Measurements from ENCODE around the gene MASP1.

MASP1 gene

GRCh38 chr3:187292631-187293515 is 1.3 kb upstream of the MASP1 start:
- DNase-seq, result no peak
- Histone ChIP-seq H3K18ac (ENCODE audit: low read length) (no peak overlapping the region), H4K8ac (ENCODE audit: low read depth, low read length) (no peak overlapping the region), H3K27me3 (ENCODE audit: insufficient read depth, low read length, poor library complexity) (no peaks in the 10 kb centered on the region), H3K4me3 (ENCODE audit: low read length) (no peak overlapping the region), H3K36me3 (ENCODE audit: control insufficient read depth, insufficient read depth, low read length) (no peaks in the 10 kb centered on the region), H2BK5ac (ENCODE audit: low read length) (no peak overlapping the region), H3K79me2 (ENCODE audit: control insufficient read depth, insufficient read depth, low read length) (no peaks in the 10 kb centered on the region), H3K23ac (ENCODE audit: low read length) (no peak overlapping the region), H3K4ac (ENCODE audit: low read depth, low read length) (no peak overlapping the region), H2BK15ac (replicated peaks; ENCODE audit: low read depth) (no peak overlapping the region), H3K79me1 (ENCODE audit: low read length) (no peaks in the 10 kb centered on the region), H2BK120ac (ENCODE audit: low read depth, low read length) (no peak overlapping the region), H4K5ac (ENCODE audit: low read length) (no peak overlapping the region), H2AK5ac (ENCODE audit: low read length) (no peak overlapping the region), H3K27ac (ENCODE audit: low read depth, low read length) (no peak overlapping the region), H3K4me1 (ENCODE audit: control insufficient read depth, low read depth, low read length) (no peaks in the 10 kb centered on the region), H3K9ac (ENCODE audit: low read length) (no peak overlapping the region), H3K56ac (ENCODE audit: low read length) (no peak overlapping the region), H3K4me2 (ENCODE audit: low read length) (no peak overlapping the region)
- WGBS (ENCODE audit: extremely low coverage, insufficient coverage, low lambda C conversion rate), result no CpG with 5 or more reads among the region's 5 CpGs

GRCh38 chr3:187292181-187292580 is 644 bp upstream of the MASP1 start:
- no peak overlapping the region for H3K27ac ChIP-seq (ENCODE audit: low read depth, low read length)
- no CpG with 5 or more reads among the region's 9 CpGs for WGBS (ENCODE audit: extremely low coverage, insufficient coverage, low lambda C conversion rate)

GRCh38 chr3:187291001-187291511 is 481 bp downstream of the MASP1 start:
- H3K9ac ChIP-seq (ENCODE audit: low read length), result peak overlapping the region; percentile 30
- no CpG with 5 or more reads among the region's 6 CpGs for WGBS (ENCODE audit: extremely low coverage, insufficient coverage, low lambda C conversion rate)
- peak overlapping the region; percentile 20 for H3K4me2 ChIP-seq (ENCODE audit: low read length)
- no peak overlapping the region for H3K18ac ChIP-seq (ENCODE audit: low read length)
- no peak overlapping the region for H2BK5ac ChIP-seq (ENCODE audit: low read length)
- H4K5ac ChIP-seq (ENCODE audit: low read length), result no peak overlapping the region
- no peak overlapping the region for H2BK120ac ChIP-seq (ENCODE audit: low read depth, low read length)
- no peak overlapping the region for H3K4me3 ChIP-seq (ENCODE audit: low read length)
- no peak overlapping the region for H4K8ac ChIP-seq (ENCODE audit: low read depth, low read length)
- no peak overlapping the region for H3K4ac ChIP-seq (ENCODE audit: low read depth, low read length)
- no peaks in the 10 kb centered on the region for H3K4me1 ChIP-seq (ENCODE audit: control insufficient read depth, low read depth, low read length)
- no peaks in the 10 kb centered on the region for H3K27me3 ChIP-seq (ENCODE audit: insufficient read depth, low read length, poor library complexity)
- no peak overlapping the region for H3K23ac ChIP-seq (ENCODE audit: low read length)
- no peaks in the 10 kb centered on the region for H3K79me1 ChIP-seq (ENCODE audit: low read length)
- no peak overlapping the region for H2AK5ac ChIP-seq (ENCODE audit: low read length)
- no peak for DNase-seq
- H2BK15ac ChIP-seq (replicated peaks; ENCODE audit: low read depth), result no peak overlapping the region
- H3K56ac ChIP-seq (ENCODE audit: low read length), result peak overlapping the region; percentile 6
- H3K36me3 ChIP-seq (ENCODE audit: control insufficient read depth, insufficient read depth, low read length), result no peaks in the 10 kb centered on the region
- H3K79me2 ChIP-seq (ENCODE audit: control insufficient read depth, insufficient read depth, low read length), result no peaks in the 10 kb centered on the region
- H3K27ac ChIP-seq (ENCODE audit: low read depth, low read length), result no peak overlapping the region

More at GRCh38 chr3:187292181-187292580, 644 bp upstream of the MASP1 start:
- Histone ChIP-seq H3K4ac (ENCODE audit: low read depth, low read length) (no peak overlapping the region), H3K79me2 (ENCODE audit: control insufficient read depth, insufficient read depth, low read length) (no peaks in the 10 kb centered on the region), H3K36me3 (ENCODE audit: control insufficient read depth, insufficient read depth, low read length) (no peaks in the 10 kb centered on the region), H2BK15ac (replicated peaks; ENCODE audit: low read depth) (no peak overlapping the region), H3K79me1 (ENCODE audit: low read length) (no peaks in the 10 kb centered on the region), H4K8ac (ENCODE audit: low read depth, low read length) (no peak overlapping the region), H3K9ac (ENCODE audit: low read length) (no peak overlapping the region), H3K4me1 (ENCODE audit: control insufficient read depth, low read depth, low read length) (no peaks in the 10 kb centered on the region), H3K23ac (ENCODE audit: low read length) (no peak overlapping the region), H2AK5ac (ENCODE audit: low read length) (no peak overlapping the region), H3K56ac (ENCODE audit: low read length) (no peak overlapping the region), H2BK5ac (ENCODE audit: low read length) (no peak overlapping the region), H2BK120ac (ENCODE audit: low read depth, low read length) (no peak overlapping the region), H4K5ac (ENCODE audit: low read length) (no peak overlapping the region), H3K4me3 (ENCODE audit: low read length) (no peak overlapping the region), H3K18ac (ENCODE audit: low read length) (no peak overlapping the region), H3K4me2 (ENCODE audit: low read length) (no peak overlapping the region), H3K27me3 (ENCODE audit: insufficient read depth, low read length, poor library complexity) (no peaks in the 10 kb centered on the region)
- no peak for DNase-seq

- WGBS (ENCODE audit: extremely low coverage, insufficient coverage, low lambda C conversion rate), result no CpG with 5 or more reads among the region's 1 CpG
- no peaks in the 10 kb centered on the region for H3K27me3 ChIP-seq (ENCODE audit: insufficient read depth, low read length, poor library complexity)
These were observed 1.0 kb downstream of the MASP1 start for GRCh38 chr3:187290503-187290902.

GRCh38 chr3:187288855-187289605 is 2.5 kb downstream of the MASP1 start:
- no peaks in the 10 kb centered on the region for H3K36me3 ChIP-seq (ENCODE audit: control insufficient read depth, insufficient read depth, low read length)
- H4K8ac ChIP-seq (ENCODE audit: low read depth, low read length), result no peak overlapping the region
- no peak overlapping the region for H3K4me3 ChIP-seq (ENCODE audit: low read length)
- no peak overlapping the region for H2BK15ac ChIP-seq (replicated peaks; ENCODE audit: low read depth)
- no peak overlapping the region for H3K56ac ChIP-seq (ENCODE audit: low read length)
- H2BK120ac ChIP-seq (ENCODE audit: low read depth, low read length), result no peak overlapping the region
- H3K9ac ChIP-seq (ENCODE audit: low read length), result no peak overlapping the region
- H3K27ac ChIP-seq (ENCODE audit: low read depth, low read length), result no peak overlapping the region
- H3K4me2 ChIP-seq (ENCODE audit: low read length), result no peak overlapping the region
- no peak for DNase-seq
- no peak overlapping the region for H3K23ac ChIP-seq (ENCODE audit: low read length)
- no CpG with 5 or more reads among the region's 14 CpGs for WGBS (ENCODE audit: extremely low coverage, insufficient coverage, low lambda C conversion rate)
- no peaks in the 10 kb centered on the region for H3K79me2 ChIP-seq (ENCODE audit: control insufficient read depth, insufficient read depth, low read length)
- no peak overlapping the region for H3K4ac ChIP-seq (ENCODE audit: low read depth, low read length)
- H2AK5ac ChIP-seq (ENCODE audit: low read length), result no peak overlapping the region
- H4K5ac ChIP-seq (ENCODE audit: low read length), result no peak overlapping the region
- no peak overlapping the region for H2BK5ac ChIP-seq (ENCODE audit: low read length)
- no peaks in the 10 kb centered on the region for H3K79me1 ChIP-seq (ENCODE audit: low read length)
- H3K18ac ChIP-seq (ENCODE audit: low read length), result no peak overlapping the region
- no peaks in the 10 kb centered on the region for H3K4me1 ChIP-seq (ENCODE audit: control insufficient read depth, low read depth, low read length)
- H3K27me3 ChIP-seq (ENCODE audit: insufficient read depth, low read length, poor library complexity), result no peaks in the 10 kb centered on the region

More at GRCh38 chr3:187290503-187290902, 1.0 kb downstream of the MASP1 start:
- no peak overlapping the region for H3K9ac ChIP-seq (ENCODE audit: low read length)
- H4K5ac ChIP-seq (ENCODE audit: low read length), result no peak overlapping the region
- no peak overlapping the region for H4K8ac ChIP-seq (ENCODE audit: low read depth, low read length)
- no peak overlapping the region for H3K18ac ChIP-seq (ENCODE audit: low read length)
- H2BK120ac ChIP-seq (ENCODE audit: low read depth, low read length), result no peak overlapping the region
- H2BK5ac ChIP-seq (ENCODE audit: low read length), result no peak overlapping the region
- H3K56ac ChIP-seq (ENCODE audit: low read length), result no peak overlapping the region
- DNase-seq, result no peak
- no peak overlapping the region for H3K23ac ChIP-seq (ENCODE audit: low read length)
- no peaks in the 10 kb centered on the region for H3K79me1 ChIP-seq (ENCODE audit: low read length)
- H3K4me2 ChIP-seq (ENCODE audit: low read length), result no peak overlapping the region
- no peak overlapping the region for H2AK5ac ChIP-seq (ENCODE audit: low read length)
- H3K4me1 ChIP-seq (ENCODE audit: control insufficient read depth, low read depth, low read length), result no peaks in the 10 kb centered on the region
- H3K79me2 ChIP-seq (ENCODE audit: control insufficient read depth, insufficient read depth, low read length), result no peaks in the 10 kb centered on the region
- no peak overlapping the region for H2BK15ac ChIP-seq (replicated peaks; ENCODE audit: low read depth)
- H3K36me3 ChIP-seq (ENCODE audit: control insufficient read depth, insufficient read depth, low read length), result no peaks in the 10 kb centered on the region
- H3K4ac ChIP-seq (ENCODE audit: low read depth, low read length), result no peak overlapping the region
- no peak overlapping the region for H3K27ac ChIP-seq (ENCODE audit: low read depth, low read length)
- H3K4me3 ChIP-seq (ENCODE audit: low read length), result no peak overlapping the region

All from mesendoderm (in vitro differentiated cells).